Endothelial cell of hepatic sinusoid (primary cell): ENCODE results near the gene CDAN1.

Source experiments
- in situ Hi-C: cut with HindIII; loops from 2 replicates; pipeline ENCODE4 v1.10.0; 2017; ENCODE audit warnings: low sequenced_read_pairs

Gene CDAN1

DNA sequence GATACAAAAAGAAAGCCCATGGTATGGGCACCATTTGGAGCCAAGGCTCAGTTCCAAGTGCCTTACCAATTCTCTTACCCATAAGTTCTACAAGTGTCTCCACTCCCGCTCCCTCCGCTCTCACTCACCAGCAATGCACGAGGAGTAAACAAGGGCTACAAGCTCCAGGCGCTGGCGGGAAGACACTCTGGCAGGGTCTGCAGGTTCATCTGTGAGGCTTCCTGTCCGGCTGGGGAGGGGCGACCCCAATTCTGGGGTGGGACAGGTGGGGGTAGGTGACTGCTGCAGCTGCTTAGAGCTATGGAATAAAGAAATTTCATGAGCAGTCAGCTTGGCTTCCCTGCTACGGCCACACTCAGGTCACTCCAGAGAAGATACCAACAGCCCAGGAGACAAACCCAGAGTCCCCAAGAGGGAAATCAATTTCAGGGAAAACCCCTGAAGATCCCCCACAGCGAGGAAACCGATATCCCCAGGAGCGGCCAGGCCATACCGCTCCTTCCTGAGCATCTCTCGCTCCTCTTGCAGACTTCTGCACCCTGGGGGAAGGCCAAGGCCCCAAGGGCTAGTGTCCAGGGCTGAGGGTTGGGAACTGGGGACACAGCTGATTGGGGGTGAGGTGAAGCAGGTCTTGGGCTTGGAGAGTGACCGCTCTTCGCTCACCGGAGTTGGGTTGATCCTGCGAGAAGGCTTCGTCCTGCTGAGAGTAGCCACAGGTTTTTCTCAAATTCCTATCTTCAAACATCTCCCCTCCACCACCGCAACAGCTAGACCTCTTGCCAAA, 1.4 kb downstream of the CDAN1 start:
- in situ Hi-C loops: no loop called here

DNA sequence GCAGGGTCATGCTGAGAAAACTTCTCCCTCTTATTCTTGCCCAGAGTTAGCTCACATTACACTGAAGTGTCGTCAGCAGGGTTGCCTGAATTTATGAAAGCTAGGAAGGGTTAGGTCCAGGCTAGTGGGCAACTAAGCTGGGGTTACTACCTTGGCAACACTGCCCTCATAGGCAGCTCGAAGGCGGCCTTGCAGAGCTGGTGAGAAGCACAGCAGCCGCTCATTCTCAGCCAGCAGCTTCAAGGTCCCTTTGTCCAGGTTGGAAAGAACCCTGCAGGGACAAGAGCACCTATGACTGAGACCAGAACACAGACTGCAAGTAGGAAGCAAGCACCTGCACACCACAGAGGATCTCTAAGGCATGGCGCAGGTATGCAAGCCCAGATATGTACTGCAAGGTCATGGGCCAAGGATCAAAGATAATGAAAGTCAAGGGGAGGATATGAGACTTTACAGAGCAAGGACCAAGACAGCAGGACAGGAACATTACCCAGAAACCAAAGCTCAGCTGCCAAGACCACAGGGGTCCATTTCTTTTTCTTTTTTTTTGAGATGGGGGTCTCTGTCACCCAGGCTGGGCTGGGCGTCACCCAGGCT, 2.8 kb downstream of the CDAN1 start:
- in situ Hi-C loops: no loop called here

DNA sequence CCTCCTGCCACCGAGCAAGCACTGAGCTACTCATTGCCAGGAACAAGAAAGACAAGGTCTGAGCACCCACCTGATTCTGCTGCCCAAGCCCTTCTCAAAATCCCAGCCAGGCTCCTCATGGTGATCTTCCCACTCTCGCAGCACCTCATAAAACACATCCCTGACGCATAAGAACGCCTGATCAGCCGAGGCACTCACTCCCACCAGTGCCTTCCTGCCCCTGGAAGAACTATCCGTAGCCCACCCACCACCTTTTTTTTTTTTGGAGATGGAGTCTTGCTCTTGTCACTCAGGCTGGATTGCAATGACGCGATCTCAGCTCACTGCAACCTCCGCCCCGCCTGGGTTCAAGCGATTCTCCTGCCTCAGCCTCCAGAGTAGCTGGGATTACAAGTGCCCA, 3.9 kb downstream of the CDAN1 start:
- in situ Hi-C loops: no loop called here

DNA sequence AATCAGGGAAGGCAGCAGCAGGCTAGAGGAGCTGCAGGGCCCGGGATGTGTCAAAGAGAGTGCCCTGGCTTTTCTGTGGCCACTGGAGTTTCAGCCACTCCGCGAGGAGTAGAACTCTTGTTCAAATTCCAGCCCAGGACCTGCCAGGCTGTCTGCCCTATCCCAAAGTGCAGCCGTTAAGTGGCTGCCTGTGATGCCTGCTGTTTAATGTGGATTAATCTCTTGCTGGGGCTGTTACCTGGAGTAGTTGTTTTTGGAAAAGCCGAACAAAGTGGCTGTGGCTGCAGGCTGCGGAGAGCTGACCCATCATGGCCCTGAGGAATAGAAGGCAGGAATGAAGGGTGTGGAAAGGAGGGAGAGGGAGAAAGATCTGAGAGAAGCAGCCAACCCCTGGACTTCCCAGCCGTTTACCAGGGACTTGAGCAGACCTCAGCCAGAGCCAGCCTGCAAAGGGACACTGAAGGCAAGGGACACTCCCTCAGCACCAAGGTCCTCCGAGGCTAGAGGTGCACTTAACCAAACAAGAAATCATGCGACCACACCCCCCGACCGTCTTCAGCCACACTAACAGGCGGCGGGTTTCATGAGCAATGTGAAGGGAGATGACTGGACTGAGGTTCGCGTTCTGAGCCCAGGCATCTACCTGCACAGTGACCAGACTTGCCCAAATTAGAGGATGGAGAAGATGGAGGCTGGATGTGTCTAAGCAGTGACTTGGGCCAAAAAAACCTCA, 4.7 kb downstream of the CDAN1 start:
- in situ Hi-C loops: no loop called here

DNA sequence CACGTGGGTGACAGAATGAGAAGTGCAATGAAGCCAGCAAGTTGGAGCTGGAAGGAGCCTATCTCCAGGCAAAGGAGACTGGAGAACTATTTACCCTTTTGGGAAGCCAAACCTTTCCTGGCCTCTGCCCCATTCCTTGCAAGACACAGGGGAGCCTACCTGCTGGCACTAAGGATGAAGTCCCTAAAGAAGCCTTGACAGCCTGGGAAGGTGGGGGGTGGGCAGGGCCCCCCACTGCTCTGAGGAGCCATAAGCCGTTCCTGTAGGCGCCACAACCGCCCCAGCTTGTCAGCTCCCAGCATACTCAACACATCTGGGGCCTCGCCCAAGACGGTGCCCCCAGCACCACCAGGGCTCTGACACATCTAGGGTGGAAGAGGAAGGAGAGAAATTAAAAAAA, 5.5 kb downstream of the CDAN1 start:
- in situ Hi-C loops: no loop called here

DNA sequence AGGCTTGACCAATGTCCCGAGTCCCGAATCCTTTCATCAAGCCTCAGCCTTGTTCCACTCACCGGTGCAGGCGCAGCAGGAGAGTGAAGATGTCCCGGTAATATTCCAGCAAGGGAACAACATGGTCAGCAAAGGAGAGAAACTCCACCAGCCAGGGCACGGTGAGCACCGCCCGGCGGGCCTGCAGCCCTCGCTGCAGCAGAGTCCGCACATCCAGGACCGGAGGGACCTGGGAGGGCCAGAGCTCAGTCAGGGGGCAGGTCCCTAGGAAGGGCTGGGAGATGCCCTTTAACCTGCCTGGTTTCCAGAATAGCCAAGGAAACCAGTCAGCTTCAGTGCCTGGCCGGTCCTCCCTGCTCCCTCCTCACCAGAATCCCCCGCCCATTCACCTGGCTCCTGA, 6.4 kb downstream of the CDAN1 start:
- in situ Hi-C loops: no loop called here

DNA sequence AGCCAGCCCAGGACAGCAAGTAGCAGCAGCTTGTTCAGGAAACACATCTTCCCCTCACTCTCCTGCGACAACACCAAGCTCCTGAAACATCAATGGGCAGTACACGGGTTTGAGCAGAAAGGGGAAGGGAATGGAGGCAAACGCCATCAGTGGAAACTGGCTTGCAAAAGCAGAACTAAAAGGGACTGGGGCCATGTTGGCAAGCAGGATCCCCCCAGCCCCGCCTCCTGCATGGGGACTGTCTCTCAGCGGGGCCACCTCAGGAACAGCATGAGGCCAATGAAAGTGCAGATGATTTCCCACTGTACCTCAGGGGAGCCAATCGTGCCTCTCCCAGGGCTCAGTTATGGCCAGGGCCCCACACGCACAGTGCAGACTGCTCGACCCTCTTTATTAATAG, 6.8 kb downstream of the CDAN1 start:
- in situ Hi-C loops: no loop called here

DNA sequence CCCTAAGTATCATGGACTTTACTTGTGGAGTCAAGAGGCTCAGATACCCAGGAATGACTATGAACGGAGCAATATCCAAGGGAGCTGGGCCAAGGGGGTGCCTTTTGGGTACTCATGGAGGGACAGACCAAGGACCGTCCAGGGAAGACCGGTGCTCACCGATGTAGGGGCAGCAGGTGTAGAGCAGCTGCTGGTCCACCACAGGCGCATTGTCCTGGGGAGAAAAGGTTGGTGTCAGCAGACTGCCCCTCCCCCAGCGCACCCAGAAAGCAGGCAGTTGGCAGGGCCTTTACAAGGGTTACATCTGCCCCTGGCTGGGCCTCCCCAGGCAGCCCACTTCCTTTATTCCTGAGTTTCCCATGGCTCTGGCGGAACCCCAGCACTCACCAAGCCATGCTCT, 7.5 kb downstream of the CDAN1 start:
- in situ Hi-C loops: no loop called here

DNA sequence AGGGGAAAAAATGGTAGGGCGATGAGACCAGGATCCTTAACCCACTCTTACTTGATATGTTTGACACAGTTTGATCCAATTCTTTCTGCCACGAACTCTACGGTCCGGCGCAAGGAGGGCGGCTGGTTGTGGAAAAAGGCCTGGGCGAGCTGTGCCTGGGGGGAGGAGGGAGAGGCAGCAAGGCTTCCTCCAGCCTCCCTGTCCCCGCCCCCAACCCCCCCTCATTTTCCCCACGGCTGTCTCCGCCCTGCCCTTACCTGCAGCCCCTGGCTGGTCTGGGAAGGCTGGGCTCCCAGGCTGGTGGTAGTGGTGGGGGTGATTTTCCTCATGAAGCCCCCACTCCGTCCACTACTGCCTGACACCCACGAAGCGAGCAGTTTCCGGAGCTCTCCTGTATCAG, 8.0 kb downstream of the CDAN1 start:
- in situ Hi-C loops: no loop called here

DNA sequence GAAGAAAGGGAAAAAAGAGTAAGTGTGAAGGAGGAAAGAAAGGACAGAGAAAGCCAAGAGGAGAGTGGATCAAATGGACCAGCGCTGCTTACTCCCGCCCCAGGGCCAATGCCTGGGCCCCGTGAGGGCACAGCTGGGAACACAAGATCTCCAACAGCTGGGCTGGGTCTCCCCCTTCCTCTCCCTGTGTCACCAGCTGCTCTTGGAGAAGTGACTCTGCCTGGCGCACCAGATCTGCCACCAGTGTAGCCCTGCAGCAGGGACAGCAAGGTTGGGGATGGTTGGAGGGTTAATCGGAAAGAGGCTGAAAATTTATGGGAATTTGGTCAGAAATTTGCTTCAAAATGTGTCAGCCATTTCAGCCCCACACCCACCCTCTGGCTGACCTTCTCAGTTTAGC, 8.4 kb downstream of the CDAN1 start:
- in situ Hi-C loops: no loop called here

DNA sequence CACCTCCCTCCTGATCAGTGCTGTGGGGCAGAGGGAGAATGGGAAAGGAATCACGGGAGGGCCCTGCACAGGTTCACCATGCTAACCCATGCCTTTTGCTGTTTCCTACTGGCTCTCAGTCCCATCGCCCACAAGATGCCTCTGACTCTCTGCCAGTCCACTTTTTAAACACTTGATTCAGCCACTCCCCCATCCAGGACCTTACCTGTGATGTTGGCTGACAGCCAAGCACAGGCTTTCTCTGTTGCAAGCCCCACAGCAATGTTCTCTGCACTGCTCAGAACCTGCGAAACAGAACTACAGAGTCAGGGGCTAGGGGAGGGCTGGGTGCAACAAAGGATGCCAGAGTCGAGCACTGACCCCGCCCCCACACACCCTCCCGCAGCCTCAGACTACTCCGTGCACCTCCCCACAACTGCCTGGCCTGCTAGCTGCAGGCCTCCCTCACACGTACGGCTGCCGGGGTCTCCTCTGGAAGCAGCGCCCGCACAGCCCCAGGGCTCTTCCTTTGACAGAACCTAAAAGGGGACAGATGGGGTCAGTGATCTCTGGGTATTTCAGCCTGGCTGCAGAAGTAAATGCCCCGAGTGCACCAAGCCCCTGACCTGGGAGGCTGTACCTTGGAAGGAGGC, 9.1 kb downstream of the CDAN1 start:
- in situ Hi-C loops: no loop called here

DNA sequence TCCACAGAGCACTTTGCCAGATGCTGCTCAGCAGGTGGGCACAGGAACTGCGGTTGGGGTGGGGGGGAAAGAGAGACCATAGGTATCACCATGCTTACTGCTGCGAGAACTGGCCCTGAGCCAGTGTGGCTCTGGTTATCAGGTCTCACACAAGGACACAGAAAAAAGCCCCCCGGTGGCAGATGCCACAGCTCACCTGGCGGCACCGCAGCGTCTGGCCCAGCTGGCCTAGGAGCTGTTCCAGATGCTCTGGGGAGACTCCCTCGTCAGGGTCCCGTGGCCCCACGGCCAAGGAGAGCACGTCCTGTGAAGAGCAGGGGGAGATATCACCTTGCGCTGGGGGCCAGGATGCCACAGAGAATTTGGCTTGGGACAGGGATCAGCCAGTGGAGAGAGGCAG, 10.8 kb downstream of the CDAN1 start:
- in situ Hi-C loops: no loop called here

DNA sequence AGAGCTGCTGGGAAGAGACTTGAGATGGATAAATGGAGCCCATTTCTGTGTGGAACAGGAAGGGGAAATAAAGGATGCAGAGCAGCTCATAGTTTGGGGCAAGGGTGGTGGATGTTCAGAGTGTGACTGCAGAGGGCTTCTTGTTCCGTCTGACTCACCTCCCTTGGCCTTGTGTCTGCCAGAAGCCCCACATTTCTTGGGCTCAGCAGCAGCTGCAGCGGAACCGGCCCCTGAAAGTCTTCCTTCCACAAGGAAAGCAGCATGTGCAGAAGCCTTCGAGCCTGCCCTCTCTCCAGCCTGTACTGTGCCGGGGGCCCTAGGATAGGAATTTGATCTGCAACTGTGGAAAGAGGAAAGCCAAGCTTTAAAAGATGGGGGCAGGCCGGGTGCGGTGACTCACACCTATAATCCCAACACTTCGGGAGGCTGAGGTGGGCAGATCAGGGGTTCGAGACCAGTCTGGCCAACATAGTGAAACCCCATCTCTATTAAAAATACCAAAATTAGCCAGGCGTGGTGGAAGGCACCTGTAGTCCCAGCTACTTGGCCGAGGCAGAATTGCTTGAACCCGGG, 11.5 kb downstream of the CDAN1 start:
- in situ Hi-C loops: no loop called here

DNA sequence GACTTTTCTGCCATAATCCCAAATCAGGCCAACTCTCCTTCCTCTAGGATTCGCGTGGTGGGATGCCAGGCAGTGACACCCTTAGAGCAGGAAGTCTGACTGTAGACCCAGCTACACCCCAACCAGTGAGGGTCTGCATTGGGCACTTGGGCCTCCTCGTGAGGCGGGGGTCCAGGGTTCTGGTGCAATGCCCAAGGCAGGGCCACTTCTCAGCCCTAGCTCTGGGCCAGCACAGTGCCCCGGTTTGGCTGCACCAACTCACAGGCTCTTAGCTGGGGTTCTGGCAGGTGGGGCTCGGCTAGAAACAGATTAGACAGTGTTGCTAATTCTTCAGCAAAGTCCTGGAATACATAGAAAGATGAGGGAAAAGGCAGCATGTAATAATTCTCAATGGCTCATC, 12.7 kb downstream of the CDAN1 start:
- in situ Hi-C loops: no loop called here

DNA sequence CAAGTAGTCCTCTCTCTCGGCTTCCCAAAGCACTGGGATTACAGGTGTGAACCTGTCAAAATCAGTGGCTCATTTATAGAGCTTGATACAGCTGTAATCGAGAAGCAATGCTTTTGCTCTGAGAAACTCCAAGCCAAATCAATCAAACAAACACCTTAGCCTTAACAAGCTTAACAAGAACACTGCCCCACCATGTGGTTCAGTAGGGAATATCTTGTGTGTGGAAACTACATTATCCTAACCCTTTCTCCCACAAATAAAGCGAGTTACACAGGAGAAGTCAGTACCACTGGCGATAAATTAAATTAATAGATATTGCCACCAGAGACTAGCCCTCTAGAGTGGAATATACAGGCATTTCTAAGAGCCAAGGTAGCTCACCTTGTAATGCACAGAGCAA, 13.9 kb downstream of the CDAN1 start:
- in situ Hi-C loops: no loop called here

DNA sequence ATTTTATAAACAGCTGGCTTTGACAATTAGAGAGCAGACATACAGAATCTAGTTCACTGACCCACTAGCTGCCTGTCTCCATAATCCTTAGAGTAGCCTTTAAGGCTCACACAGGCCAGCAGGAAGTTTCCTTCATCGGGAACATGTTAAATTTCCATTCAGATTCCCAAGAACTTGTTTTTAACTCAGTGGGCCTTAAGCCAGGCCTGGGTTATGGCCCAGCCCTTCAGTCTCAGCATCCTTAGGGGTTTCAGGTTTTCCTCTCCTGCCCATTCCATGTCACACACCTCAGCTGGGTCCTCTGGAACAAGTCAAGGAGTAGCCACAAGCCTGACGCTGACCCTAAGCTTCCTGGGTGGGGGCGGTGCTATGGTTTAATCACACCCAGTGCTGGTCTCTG, 15.0 kb downstream of the CDAN1 start:
- in situ Hi-C loops: no loop called here

DNA sequence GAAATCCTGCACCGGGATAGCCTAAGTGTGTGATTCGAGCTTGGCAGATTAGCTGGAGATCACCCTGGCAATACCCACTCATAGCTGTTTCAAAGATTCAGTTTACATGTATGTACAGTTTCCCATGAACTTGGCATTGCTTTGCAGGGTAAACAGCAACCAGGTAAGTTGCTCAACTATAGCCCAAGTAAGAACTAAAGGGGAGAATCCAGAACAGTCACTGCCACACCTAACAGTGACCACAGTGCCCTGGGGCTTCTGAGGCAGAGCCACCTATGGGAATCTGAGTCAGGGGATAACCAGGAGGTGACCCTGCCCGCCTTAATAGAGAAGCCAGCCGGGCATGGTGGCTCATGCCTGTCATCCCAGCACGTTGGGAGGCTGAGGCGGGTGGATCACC, 15.9 kb downstream of the CDAN1 start:
- in situ Hi-C loops: no loop called here

DNA sequence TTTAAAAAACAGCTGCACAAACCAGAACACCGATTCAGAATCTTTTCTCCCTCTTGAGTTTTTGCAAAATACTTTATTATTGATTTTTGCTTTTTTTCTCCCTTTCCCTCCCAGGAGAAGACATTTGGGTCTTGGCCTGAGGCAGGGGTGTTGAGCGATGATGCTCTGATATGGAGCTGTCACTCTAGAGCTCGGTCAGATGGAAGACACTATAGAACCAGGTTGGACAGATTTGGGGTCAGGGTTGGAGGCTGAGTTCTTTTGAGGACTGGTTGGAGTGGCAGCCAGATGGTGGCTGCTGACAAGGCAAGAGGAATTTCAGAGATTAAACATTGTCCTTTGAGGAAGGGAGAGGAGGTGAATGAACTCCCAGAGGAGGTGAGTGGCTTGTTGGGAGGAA, 16.9 kb downstream of the CDAN1 start:
- in situ Hi-C loops: no loop called here

DNA sequence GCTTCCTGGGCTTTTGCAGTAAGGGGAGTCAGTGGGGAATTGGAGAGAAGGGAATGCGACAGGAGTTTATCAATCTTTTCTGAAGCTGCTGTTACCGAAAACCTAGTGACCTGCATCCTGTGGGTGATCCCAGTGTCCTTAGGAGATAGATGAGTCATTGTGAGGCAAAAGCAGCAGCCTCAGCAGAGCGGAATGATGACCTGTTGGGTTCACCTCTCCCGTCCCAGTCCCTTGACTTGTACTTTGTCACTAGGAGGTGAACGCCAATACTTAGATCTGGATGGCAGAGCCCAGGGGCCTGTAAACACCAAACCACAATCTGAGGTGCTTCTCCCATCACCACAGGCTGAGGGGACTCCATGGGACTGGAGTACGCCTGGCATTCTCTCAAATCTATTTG, 17.9 kb downstream of the CDAN1 start:
- in situ Hi-C loops: no loop called here

DNA sequence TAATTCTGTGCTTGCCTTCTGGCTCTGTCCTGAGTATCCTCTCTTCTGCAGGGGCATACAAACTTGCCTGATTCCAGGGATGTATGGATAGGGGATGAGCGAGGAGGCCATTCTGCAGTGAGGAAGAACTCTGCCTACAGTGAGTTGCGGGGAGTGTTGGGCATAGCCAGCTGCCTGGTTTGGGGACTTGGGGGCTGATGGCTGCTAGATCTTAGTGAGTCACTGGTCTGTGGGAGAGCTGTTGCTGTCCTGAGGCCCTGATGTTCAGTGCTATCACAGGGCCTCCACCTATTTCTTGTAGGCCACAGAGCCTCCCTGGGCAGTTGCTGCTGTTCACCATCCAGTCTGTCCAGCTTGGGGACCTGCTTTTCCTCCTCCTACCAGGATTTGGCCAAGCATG, 20.3 kb downstream of the CDAN1 start:
- in situ Hi-C loops: no loop called here

DNA sequence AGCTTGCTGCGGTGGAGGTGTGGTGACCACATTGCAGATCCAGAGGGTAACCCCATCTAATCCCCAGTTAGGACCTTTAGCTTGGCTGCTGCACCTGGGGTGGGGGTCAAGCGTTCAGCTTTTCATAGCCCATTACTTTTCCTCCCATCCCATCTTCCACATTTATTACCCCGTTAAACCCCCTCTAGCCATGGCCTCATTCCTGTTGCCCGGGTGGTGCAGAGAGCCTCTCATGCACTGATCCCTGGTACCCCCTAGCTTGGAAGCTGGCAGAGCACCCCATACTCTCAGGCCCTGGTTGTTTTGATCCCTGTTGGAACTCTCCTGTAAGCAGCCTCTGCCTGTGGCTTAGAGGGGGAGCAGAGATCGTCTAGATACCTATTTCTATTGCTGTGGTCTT, 20.8 kb downstream of the CDAN1 start:
- in situ Hi-C loops: no loop called here
